GM12872 (cell line): ENCODE results near the gene NTSR2.

Experiments used
- TF ChIP-seq, protein P1 (sequence below): IDR thresholded peaks from 3 replicates; pipeline ENCODE4 v1.5.1; 2011; ENCODE audit warnings: low read depth, mild to moderate bottlenecking, low read length, moderate library complexity; ENCODE audit not compliant: insufficient read depth

NTSR2 gene

DNA sequence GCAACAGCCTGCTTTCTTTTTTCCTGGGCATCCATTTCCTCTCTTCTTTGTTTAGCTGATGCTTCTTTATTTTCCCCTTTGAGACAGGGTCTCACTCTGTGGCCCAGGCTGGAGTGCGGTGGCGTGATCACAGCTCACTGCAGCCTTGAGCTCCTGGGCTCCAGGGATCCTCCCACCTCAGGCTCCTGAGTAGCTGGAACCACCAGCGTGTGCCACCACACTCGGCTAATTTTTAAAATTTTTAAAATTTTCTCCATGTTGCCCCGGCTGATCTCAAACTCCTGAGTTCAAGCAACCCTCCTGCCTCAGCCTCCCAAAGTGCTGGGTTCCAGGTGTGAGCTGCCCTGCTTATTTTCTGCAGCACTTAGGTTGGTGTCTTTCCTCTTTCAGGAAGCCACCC lies 58.7 kb downstream of the NTSR2 start:
- TF ChIP-seq, protein P1, sequence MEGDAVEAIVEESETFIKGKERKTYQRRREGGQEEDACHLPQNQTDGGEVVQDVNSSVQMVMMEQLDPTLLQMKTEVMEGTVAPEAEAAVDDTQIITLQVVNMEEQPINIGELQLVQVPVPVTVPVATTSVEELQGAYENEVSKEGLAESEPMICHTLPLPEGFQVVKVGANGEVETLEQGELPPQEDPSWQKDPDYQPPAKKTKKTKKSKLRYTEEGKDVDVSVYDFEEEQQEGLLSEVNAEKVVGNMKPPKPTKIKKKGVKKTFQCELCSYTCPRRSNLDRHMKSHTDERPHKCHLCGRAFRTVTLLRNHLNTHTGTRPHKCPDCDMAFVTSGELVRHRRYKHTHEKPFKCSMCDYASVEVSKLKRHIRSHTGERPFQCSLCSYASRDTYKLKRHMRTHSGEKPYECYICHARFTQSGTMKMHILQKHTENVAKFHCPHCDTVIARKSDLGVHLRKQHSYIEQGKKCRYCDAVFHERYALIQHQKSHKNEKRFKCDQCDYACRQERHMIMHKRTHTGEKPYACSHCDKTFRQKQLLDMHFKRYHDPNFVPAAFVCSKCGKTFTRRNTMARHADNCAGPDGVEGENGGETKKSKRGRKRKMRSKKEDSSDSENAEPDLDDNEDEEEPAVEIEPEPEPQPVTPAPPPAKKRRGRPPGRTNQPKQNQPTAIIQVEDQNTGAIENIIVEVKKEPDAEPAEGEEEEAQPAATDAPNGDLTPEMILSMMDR = no peak

DNA sequence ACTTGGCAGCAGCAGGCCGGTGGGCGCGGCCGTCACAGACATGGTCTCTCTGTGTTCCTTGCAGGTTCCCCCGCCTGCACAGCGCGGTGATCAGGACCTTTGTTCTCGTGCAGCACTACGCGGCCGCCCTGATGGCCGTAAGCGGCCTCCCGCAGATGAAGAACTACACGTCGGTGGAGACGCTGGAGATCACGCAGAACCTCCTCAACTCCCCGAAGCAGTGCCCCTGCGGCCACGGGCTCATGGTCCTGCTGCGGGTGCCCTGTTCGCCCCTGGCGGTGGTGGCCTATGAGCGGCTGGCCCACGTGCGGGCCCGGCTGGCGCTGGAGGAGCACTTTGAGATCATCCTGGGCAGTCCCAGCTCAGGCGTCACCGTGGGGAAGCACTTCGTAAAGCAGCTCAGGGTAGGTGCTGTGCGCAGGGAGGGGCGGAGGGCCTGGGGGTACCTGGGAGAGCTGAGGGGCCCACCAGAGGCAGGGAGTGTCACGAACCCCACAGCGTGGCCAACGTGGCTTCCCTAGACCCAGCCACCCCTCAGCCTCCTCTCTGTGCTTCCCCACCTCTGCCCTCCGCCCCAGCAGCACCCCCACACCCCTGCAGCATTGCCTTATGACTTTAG lies 59.3 kb downstream of the NTSR2 start:
- TF ChIP-seq, protein P1 = no peak
